Aorta (tissue), 5 donors: ENCODE measurements around the gene CDH16. TPM values are rescaled to one million over a fixed set of nuclear protein-coding genes. Genes with fewer than 3 reads are reported as not detected.

Experiments
- ATAC-seq: fragments of 200-7000 bp; cut with Tn5 transposase; one replicate; pipeline ENCODE4 v1.9.1; 2022; ENCODE audit warnings: moderate library complexity; ENCODE audit not compliant: low FRiP score
- DNase-seq, 2 donors: peaks; one replicate each; pipeline ENCODE4 v3.0.0-alpha.2; 2020
- H3K27ac ChIP-seq, 2 donors: one replicate each; pipeline ENCODE4 v1.5.1; 2013; ENCODE audit warnings: low read length in 2 of 2, mild to moderate bottlenecking in 2 of 2, moderate library complexity in 2 of 2, control low read depth in 1 of 2, inconsistent platforms in 1 of 2, low read depth in 1 of 2
- H3K27me3 ChIP-seq, 2 donors: one replicate each; pipeline ENCODE4 v1.6.1; 2013; ENCODE audit warnings: control low read depth in 1 of 2, low read length in 1 of 2, mild to moderate bottlenecking in 1 of 2, moderate library complexity in 1 of 2; ENCODE audit not compliant: insufficient read depth in 2 of 2, control insufficient read depth in 1 of 2
- H3K36me3 ChIP-seq, 2 donors: one replicate each; pipeline ENCODE4 v1.6.1; 2013; ENCODE audit warnings: control low read depth in 1 of 2, low read length in 1 of 2, mild to moderate bottlenecking in 1 of 2; ENCODE audit not compliant: insufficient read depth in 2 of 2, control insufficient read depth in 1 of 2
- H3K4me1 ChIP-seq, 2 donors: one replicate each; pipeline ENCODE4 v1.6.1; 2013; ENCODE audit warnings: low read length in 2 of 2, control low read depth in 1 of 2, mild to moderate bottlenecking in 1 of 2, moderate library complexity in 1 of 2; ENCODE audit not compliant: insufficient read depth in 2 of 2, control insufficient read depth in 1 of 2
- H3K4me3 ChIP-seq, 2 donors: one replicate each; pipeline ENCODE4 v1.5.1; 2013; ENCODE audit warnings: low read length in 2 of 2, control low read depth in 1 of 2, mild to moderate bottlenecking in 1 of 2
- H3K9me3 ChIP-seq: one replicate; pipeline ENCODE4 v1.6.1; 2013; ENCODE audit warnings: mild to moderate bottlenecking, low read length; ENCODE audit not compliant: control insufficient read depth
- WGBS, 2 donors: extraction: QIAGEN DNeasy Blood & Tissue Kit; methylation state at CpG; one replicate each; pipeline ENCODE4 v1.1.7; 2013; 5-methylcytosine and 5-hydroxymethylcytosine counted together
- intact Hi-C, 2 donors: fragments of 100-400 bp; cut with DNase I; formaldehyde crosslinking; loops; one replicate each; pipeline versions ENCODE4 v1.14.2 to v1.15.0; 2022
- polyA plus RNA-seq, 2 donors: library from polyadenylated mRNA; stranded (reverse); fragments of 200-250 nt; gene quantifications; one replicate each; pipeline ENCODE4 v1.2.3, GENCODE V29; 2013
- total RNA-seq, 2 donors: library from RNA; stranded (reverse); fragmentation: NEBNext Ultra II Directional; extraction: Animal tissue kit (Norgen Biotek cat#: 25700); gene quantifications; one replicate each; pipeline ENCODE4 v1.2.1, GENCODE V29; 2021
- donor health status: healthy with polysubstance abuse.
- donor health status: Bipolar disorder and iron deficiency.
- donor health status: DM: no; HTN: no; CAD: no.
- donor health status: DM: no; HTN: no; CAD: no.
- donor health status: DM: yes; HTN: yes; CAD: no.

The CDH16 gene
- total and polyA plus RNA-seq, 4 donors, result 0.18 TPM; not detected in 3

DNA sequence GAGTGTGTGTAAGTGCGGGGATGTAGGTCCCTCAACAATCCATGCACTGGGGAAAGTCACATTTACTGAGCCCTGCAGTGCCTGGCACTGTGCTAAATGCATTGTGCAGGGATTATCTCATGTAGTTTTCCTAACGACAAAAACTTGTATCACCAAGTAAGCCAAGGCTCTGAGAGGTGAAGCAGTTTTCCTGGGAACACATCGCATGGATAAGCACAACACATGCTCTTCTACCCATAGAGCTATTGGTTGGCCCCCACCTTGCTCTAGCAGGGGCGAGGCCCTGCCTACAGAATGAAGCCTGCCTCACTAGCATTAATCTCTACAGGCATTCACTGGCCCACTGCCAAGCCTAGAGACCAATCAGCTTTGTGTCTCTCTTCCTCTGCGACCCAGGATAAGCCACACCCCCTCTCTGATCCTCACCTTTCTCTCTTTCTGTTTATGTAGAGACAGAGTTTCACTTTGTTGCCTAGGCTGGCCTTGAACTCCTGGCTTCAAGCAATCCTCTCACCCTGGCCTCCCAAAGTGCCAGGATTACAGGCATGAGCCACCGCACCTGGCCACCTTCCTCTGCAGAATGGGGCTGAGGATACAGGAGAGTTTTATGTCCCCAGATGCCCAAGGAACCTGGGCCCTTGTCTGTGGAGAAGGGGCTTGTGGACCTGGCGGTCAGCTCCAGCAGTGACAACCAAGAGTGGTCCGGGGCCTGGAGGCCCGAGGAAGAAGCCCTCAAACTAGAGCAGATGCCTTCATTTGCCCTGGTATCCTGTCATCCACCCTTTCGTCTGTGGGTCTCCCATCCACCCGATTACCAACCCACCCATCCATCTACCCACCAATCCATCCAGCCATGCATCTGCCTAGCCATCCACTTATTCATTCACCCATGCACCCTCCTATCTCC lies 12.8 kb downstream of the CDH16 start:
- no peak overlapping the region for H3K27ac ChIP-seq
- ATAC-seq, result no peak

GRCh38 chr16:66904846-66905632 lies 13.6 kb downstream of the CDH16 start:
- Histone ChIP-seq H3K36me3 (no peaks in the 10 kb centered on the region), H3K4me3 (no peak overlapping the region), H3K4me1 (peaks cover 0 to 4% of the 10 kb centered on the region in 2 donors), H3K27me3 (no peaks in the 10 kb centered on the region), H3K9me3 (no peaks in the 10 kb centered on the region), H3K27ac (peak overlapping the region; percentile 3 to 60)
- DNase-seq (peak in 1 of 2 donors; percentile 57), ATAC-seq (no peak)
- intact Hi-C loops, result loop anchor here in 1 of 2 donors (5.0 kb wide), 1 partner anchor 112 kb away; no protein-coding TSS in a partner anchor
- WGBS, 2 donors, result 21 to 34% methylated on average over 16 of the region's 16 CpGs

More for the DNA sequence above, 12.8 kb downstream of the CDH16 start:
- Histone ChIP-seq H3K36me3 (no peaks in the 10 kb centered on the region), H3K4me1 (peaks cover 0 to 4% of the 10 kb centered on the region in 2 donors), H3K4me3 (no peak overlapping the region), H3K9me3 (no peaks in the 10 kb centered on the region), H3K27me3 (no peaks in the 10 kb centered on the region)
- 59 to 65% methylated on average over 11 of the region's 11 CpGs for WGBS, 2 donors
- peak in 1 of 2 donors; percentile 69 for DNase-seq
- intact Hi-C loops, result no loop called here

DNA sequence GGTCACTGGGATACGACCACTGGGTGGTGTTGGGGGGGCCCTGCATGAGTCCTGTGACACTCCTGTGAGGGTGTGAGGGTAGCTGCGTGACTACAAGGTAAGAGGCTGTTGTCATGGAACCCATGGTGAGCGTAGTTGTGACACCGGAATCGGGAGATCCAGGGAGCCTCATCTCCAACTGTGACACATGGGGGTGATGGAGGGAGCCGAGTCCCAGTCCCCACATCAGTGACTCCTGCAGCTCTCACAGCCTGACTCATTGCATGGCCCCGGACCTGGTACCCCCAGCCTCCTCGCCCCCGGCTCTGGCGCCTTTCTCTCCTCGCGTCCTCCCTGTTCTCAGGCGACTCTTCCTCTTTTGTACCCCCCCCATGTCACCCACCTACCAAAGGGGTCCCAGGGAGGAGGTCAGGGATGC lies 14.2 kb downstream of the CDH16 start:
- Histone ChIP-seq H3K27ac (peak overlapping the region; percentile 46 to 60), H3K27me3 (no peaks in the 10 kb centered on the region), H3K4me3 (no peak overlapping the region), H3K4me1 (peaks cover 2 to 4% of the 10 kb centered on the region in 2 donors), H3K36me3 (no peaks in the 10 kb centered on the region), H3K9me3 (no peaks in the 10 kb centered on the region)
- DNase-seq (peak; percentile 22 to 73), ATAC-seq (no peak)
- intact Hi-C loops, result loop anchor here in 1 of 2 donors (5.0 kb wide), 1 partner anchor 113 kb away; no protein-coding TSS in a partner anchor
- 80 to 87% methylated on average over 13 of the region's 13 CpGs for WGBS, 2 donors

DNA sequence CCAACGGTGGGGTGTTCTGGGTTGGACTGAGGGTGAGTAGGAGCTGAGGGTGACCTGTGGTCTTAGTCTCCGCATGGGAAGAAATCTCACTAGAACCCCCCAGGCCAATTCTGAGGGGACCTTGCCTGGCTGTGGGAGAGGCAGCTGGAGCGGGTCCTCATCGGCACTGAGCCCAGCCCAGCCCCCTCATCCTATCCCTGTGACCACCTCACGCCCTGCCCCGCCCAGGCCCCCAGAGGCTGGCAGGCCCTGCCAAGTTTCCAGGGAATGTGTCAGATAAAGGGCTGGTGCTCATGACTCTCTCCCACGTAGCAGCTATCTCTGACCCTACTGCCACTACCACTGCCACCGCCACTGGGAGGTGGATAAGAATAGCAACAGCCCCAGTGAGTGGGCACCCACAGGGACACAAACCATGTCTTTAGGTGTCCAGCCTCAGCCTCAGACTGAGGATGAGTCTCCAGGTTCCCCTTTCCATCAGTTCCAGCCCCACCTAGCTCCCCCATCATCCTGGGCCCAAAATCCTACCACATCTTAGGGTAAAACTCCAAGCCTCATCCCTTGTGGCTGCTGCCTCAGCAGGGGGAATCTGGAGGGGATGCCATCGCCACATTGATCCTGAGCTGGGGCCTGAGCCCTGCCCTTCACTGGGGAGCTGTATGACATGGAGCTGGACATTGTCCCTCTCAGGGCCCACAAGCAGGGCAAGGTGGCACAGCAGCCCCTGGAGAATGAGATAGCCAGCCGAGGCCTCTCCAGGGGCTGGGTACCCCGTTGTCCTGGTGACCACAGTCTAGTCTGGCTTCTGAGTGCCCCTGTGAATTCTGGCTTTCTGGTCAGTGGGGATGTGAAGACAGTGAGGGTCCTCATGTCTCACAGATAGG lies 14.9 kb downstream of the CDH16 start:
- H3K4me1 ChIP-seq, result peaks cover 4% of the 10 kb centered on the region in 2 donors
- WGBS, 2 donors, result 45 to 52% methylated on average over 11 of the region's 11 CpGs
- no peaks in the 10 kb centered on the region for H3K36me3 ChIP-seq
- DNase-seq (peak in 1 of 2 donors; percentile 81), ATAC-seq (no peak)
- peak overlapping the region; percentile 60 to 86 for H3K27ac ChIP-seq
- no peak overlapping the region for H3K4me3 ChIP-seq
- no peaks in the 10 kb centered on the region for H3K9me3 ChIP-seq
- intact Hi-C loops, result loop anchor here in 1 of 2 donors (1.0 to 5.0 kb wide), 2 partner anchors 20 to 114 kb away; no protein-coding TSS in a partner anchor
- no peaks in the 10 kb centered on the region for H3K27me3 ChIP-seq

DNA sequence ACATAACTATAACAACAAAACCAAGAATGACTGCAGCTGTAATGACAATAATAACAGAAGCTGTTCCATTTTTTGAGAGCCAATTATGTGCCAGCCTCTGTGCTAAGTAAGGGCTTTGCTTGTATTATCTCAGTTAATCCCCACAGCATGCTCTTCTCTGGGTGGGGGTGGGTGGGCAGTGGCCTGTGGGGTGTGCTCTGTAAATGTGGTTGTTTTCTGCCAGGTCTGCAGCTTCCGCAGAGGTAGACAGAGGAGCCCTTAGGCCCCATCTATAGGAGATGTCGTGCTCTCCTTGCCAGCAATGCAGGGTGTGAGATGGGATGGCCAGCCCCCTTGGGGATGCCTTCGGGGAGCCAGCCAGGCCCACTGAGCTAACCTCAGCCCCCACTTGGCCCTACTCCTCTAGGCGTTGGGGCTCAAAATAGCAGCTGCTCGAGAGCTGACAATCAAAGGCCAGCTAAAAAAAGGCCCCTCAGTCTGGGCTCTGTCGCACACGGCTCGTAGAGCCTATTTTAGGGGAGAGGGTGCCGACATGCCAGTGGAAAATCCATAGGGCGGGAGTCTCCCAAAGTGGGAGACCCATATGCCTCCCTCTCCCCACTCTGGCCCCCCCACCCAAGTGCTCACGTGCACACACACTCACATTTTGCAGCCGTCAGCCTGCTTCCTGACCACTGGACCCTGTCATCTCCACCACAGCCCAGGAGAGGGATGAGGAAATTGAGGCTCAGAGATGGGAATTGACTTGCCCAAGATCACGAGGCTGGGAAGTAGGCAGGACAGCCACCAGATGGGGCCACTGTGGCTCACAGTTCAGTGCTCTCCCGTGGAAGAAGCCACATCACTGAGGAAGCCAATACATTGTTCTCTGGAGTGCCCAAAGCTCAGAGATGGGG lies 15.8 kb downstream of the CDH16 start:
- Histone ChIP-seq H3K27ac (peak overlapping the region; percentile 60 to 86), H3K4me1 (peaks cover 4% of the 10 kb centered on the region in 2 donors)
- intact Hi-C loops, result loop anchor here in 1 of 2 donors (1.0 to 5.0 kb wide), 2 partner anchors 20 to 114 kb away; no protein-coding TSS in a partner anchor

DNA sequence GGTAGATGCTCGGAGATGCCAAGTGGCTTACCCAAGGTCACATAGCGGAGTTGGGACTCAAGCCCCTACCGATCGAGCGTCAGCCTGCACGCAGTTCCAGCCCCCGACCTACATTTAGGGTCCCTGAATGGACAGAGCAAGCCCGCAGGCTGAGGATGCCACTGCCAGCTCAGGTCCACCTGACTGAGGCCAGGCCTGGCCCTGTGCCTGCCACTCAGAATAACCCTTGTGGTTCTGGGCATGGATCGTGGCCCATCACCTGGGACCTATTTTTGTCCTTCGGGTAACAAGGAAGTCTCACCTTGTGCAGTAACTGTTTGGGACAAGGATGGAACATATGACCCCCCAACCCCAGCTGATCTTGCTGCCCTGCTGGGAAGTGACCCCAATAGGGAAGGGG lies 17.1 kb downstream of the CDH16 start:
- WGBS, 2 donors, result 73 to 75% methylated on average over 10 of the region's 10 CpGs
- DNase-seq (peak in 1 of 2 donors; percentile 62), ATAC-seq (no peak)
- Histone ChIP-seq H3K4me1 (peaks cover 4% of the 10 kb centered on the region in 2 donors), H3K9me3 (no peaks in the 10 kb centered on the region), H3K4me3 (no peak overlapping the region), H3K36me3 (no peaks in the 10 kb centered on the region), H3K27ac (peak overlapping the region; percentile 20 to 95), H3K27me3 (no peaks in the 10 kb centered on the region)
- intact Hi-C loops, result loop anchor here in 1 of 2 donors (5.0 kb wide), 1 partner anchor 116 kb away; no protein-coding TSS in a partner anchor

More for the DNA sequence above, 15.8 kb downstream of the CDH16 start:
- WGBS, 2 donors, result 5 to 16% methylated on average over 13 to 14 of the region's 14 CpGs
- DNase-seq (peak in 1 of 2 donors; percentile 69), ATAC-seq (no peak)
- Histone ChIP-seq H3K4me3 (no peak overlapping the region), H3K9me3 (no peaks in the 10 kb centered on the region), H3K36me3 (no peaks in the 10 kb centered on the region), H3K27me3 (no peaks in the 10 kb centered on the region)

- ATAC-seq (peak; percentile 77), DNase-seq (peak; percentile 69 to 77)
- Histone ChIP-seq H3K9me3 (no peaks in the 10 kb centered on the region), H3K36me3 (no peaks in the 10 kb centered on the region), H3K4me1 (peaks cover 4% of the 10 kb centered on the region in 2 donors), H3K4me3 (no peak overlapping the region), H3K27ac (peak overlapping the region; percentile 73 to 95), H3K27me3 (no peaks in the 10 kb centered on the region)
- 4 to 9% methylated on average over 7 of the region's 7 CpGs for WGBS, 2 donors
- intact Hi-C loops, result loop anchor here in 1 of 2 donors (5.0 kb wide), 1 partner anchor 116 kb away; no protein-coding TSS in a partner anchor
Observed at GRCh38 chr16:66900721-66901441, 17.8 kb downstream of the CDH16 start.
